ENCODE measurements around the gene ABTB2. TPM values are rescaled to one million over a fixed set of nuclear protein-coding genes. Genes with fewer than 3 reads are reported as not detected.

The ABTB2 gene
- polyA plus RNA-seq (2013, experiment 1 of 2), result 7.3 TPM
- polyA plus RNA-seq (2013, experiment 2 of 2), result 8.0 TPM

- H3K9ac ChIP-seq (ENCODE audit: low read depth, low read length), result peak within 1 kb of the TSS; percentile 72
- peaks cover 57% of the 10 kb centered on the region for H3K27me3 ChIP-seq (ENCODE audit: insufficient read depth, low read length)
- H3K4me1 ChIP-seq (ENCODE audit: insufficient read depth, low read length), result 0 out of 2 replicates have a peak, but pooled peaks cover 7% of the 10 kb centered on the region
- H3K4me3 ChIP-seq (ENCODE audit: low read length), result peak within 1 kb of the TSS; percentile 72
- WGBS, result under 1% methylated on average over 49 of the region's 57 CpGs
- no peaks in the 10 kb centered on the region for H3K36me3 ChIP-seq (ENCODE audit: insufficient read depth, low read length)
- no peaks in the 10 kb centered on the region for H3K9me3 ChIP-seq (ENCODE audit: insufficient read depth, low read depth, low read length)
- H3K27ac ChIP-seq (ENCODE audit: low read depth, low read length), result peak within 1 kb of the TSS; percentile 83
Observed at GRCh38 chr11:34357701-34358257, at the start of gene ABTB2. TSS of gene ABTB2 (minus strand) at chr11:34358010.

- no peak overlapping the region for H3K4me3 ChIP-seq (ENCODE audit: low read length)
- no peaks in the 10 kb centered on the region for H3K4me1 ChIP-seq (ENCODE audit: insufficient read depth, low read length)
- no peaks in the 10 kb centered on the region for H3K36me3 ChIP-seq (ENCODE audit: insufficient read depth, low read length)
- no peaks in the 10 kb centered on the region for H3K9me3 ChIP-seq (ENCODE audit: insufficient read depth, low read depth, low read length)
- H3K27ac ChIP-seq (ENCODE audit: low read depth, low read length), result no peak overlapping the region
- no peak overlapping the region for H3K9ac ChIP-seq (ENCODE audit: low read depth, low read length)
- 87% methylated on average over 1 of the region's 2 CpGs for WGBS
- H3K27me3 ChIP-seq (ENCODE audit: insufficient read depth, low read length), result no peaks in the 10 kb centered on the region
Observed at GRCh38 chr11:34407121-34407813, 49.5 kb upstream of the ABTB2 start.

- no peaks in the 10 kb centered on the region for H3K9me3 ChIP-seq (ENCODE audit: insufficient read depth, low read depth, low read length)
- H3K27me3 ChIP-seq (ENCODE audit: insufficient read depth, low read length), result no peaks in the 10 kb centered on the region
- 94% methylated on average over 3 of the region's 3 CpGs for WGBS
- H3K4me3 ChIP-seq (ENCODE audit: low read length), result no peak overlapping the region
- no peaks in the 10 kb centered on the region for H3K36me3 ChIP-seq (ENCODE audit: insufficient read depth, low read length)
- no peaks in the 10 kb centered on the region for H3K4me1 ChIP-seq (ENCODE audit: insufficient read depth, low read length)
- H3K9ac ChIP-seq (ENCODE audit: low read depth, low read length), result no peak overlapping the region
- H3K27ac ChIP-seq (ENCODE audit: low read depth, low read length), result no peak overlapping the region
Observed at GRCh38 chr11:34406413-34406812, 48.6 kb upstream of the ABTB2 start.

- Histone ChIP-seq H3K9ac (ENCODE audit: low read depth, low read length) (no peak overlapping the region), H3K27me3 (ENCODE audit: insufficient read depth, low read length) (no peaks in the 10 kb centered on the region), H3K4me1 (ENCODE audit: insufficient read depth, low read length) (no peaks in the 10 kb centered on the region), H3K36me3 (ENCODE audit: insufficient read depth, low read length) (no peaks in the 10 kb centered on the region), H3K4me3 (ENCODE audit: low read length) (no peak overlapping the region), H3K27ac (ENCODE audit: low read depth, low read length) (no peak overlapping the region), H3K9me3 (ENCODE audit: insufficient read depth, low read depth, low read length) (0 out of 2 replicates have a peak, but pooled peaks cover 1% of the 10 kb centered on the region)
- WGBS, result 83% methylated on average over 7 of the region's 7 CpGs
Observed at GRCh38 chr11:34405079-34405858, 47.5 kb upstream of the ABTB2 start.

- Histone ChIP-seq H3K4me3 (ENCODE audit: low read length) (no peak overlapping the region), H3K36me3 (ENCODE audit: insufficient read depth, low read length) (no peaks in the 10 kb centered on the region), H3K4me1 (ENCODE audit: insufficient read depth, low read length) (no peaks in the 10 kb centered on the region), H3K27ac (ENCODE audit: low read depth, low read length) (no peak overlapping the region), H3K9ac (ENCODE audit: low read depth, low read length) (no peak overlapping the region), H3K9me3 (ENCODE audit: insufficient read depth, low read depth, low read length) (0 out of 2 replicates have a peak, but pooled peaks cover 4% of the 10 kb centered on the region), H3K27me3 (ENCODE audit: insufficient read depth, low read length) (no peaks in the 10 kb centered on the region)
- 95% methylated on average over 6 of the region's 6 CpGs for WGBS
Observed at GRCh38 chr11:34404280-34404679, 46.5 kb upstream of the ABTB2 start.

DNA sequence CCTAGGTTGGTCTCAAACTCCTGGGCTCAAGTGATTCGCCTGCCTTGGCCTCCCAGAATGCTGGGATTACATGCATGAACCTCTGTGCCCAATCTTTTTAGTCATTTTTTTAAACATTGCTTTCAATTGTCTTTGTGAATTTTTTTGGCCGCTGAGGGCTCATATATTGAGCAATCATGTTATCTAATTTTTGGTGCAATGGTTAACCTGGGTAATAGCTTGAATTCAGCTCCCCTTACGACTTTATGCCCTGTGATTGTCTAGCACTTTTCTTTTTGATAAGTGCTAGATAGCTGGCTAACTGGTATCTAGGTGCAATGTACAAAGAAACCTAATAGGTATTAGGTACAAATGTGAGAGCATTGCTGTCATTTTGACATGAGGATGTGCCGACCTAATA lies 45.6 kb upstream of the ABTB2 start:
- Histone ChIP-seq H3K9ac (ENCODE audit: low read depth, low read length) (no peak overlapping the region), H3K4me3 (ENCODE audit: low read length) (no peak overlapping the region), H3K4me1 (ENCODE audit: insufficient read depth, low read length) (no peaks in the 10 kb centered on the region), H3K9me3 (ENCODE audit: insufficient read depth, low read depth, low read length) (0 out of 2 replicates have a peak, but pooled peaks cover 4% of the 10 kb centered on the region), H3K27me3 (ENCODE audit: insufficient read depth, low read length) (no peaks in the 10 kb centered on the region), H3K36me3 (ENCODE audit: insufficient read depth, low read length) (no peaks in the 10 kb centered on the region), H3K27ac (ENCODE audit: low read depth, low read length) (no peak overlapping the region)
- 95% methylated on average over 4 of the region's 4 CpGs for WGBS

GRCh38 chr11:34397811-34398210 lies 40.0 kb upstream of the ABTB2 start:
- H3K4me1 ChIP-seq (ENCODE audit: insufficient read depth, low read length), result 0 out of 2 replicates have a peak, but pooled peaks cover 5% of the 10 kb centered on the region
- 0 out of 2 replicates have a peak, but pooled peaks cover 4% of the 10 kb centered on the region for H3K9me3 ChIP-seq (ENCODE audit: insufficient read depth, low read depth, low read length)
- no peak overlapping the region for H3K27ac ChIP-seq (ENCODE audit: low read depth, low read length)
- H3K36me3 ChIP-seq (ENCODE audit: insufficient read depth, low read length), result no peaks in the 10 kb centered on the region
- H3K4me3 ChIP-seq (ENCODE audit: low read length), result no peak overlapping the region
- no peaks in the 10 kb centered on the region for H3K27me3 ChIP-seq (ENCODE audit: insufficient read depth, low read length)
- H3K9ac ChIP-seq (ENCODE audit: low read depth, low read length), result no peak overlapping the region
- WGBS, result 94% methylated on average over 1 of the region's 2 CpGs

DNA sequence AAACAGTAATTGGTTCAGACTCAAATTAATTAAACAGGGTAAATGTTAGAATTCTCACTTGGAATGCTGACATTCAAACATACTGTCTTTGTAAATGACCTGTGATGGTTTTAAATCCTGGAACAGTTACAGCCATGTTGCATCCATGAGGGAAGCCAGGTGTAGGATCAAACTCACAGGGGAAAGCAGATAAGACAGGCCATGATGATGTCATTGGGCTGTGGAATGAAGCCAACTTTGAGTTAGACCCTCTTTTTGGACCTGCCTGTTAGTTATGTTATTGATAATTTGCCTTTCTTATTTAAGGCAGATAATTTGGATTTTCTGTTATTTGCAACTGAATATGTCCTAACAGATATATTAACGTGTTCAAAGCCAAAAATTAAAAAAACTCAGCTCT lies 39.3 kb upstream of the ABTB2 start:
- Histone ChIP-seq H3K4me3 (ENCODE audit: low read length) (no peak overlapping the region), H3K9me3 (ENCODE audit: insufficient read depth, low read depth, low read length) (0 out of 2 replicates have a peak, but pooled peaks cover 4% of the 10 kb centered on the region), H3K27me3 (ENCODE audit: insufficient read depth, low read length) (no peaks in the 10 kb centered on the region), H3K9ac (ENCODE audit: low read depth, low read length) (no peak overlapping the region), H3K4me1 (ENCODE audit: insufficient read depth, low read length) (0 out of 2 replicates have a peak, but pooled peaks cover 5% of the 10 kb centered on the region), H3K27ac (ENCODE audit: low read depth, low read length) (no peak overlapping the region), H3K36me3 (ENCODE audit: insufficient read depth, low read length) (no peaks in the 10 kb centered on the region)
- no CpG with 5 or more reads among the region's 1 CpG for WGBS

GRCh38 chr11:34395916-34396550 lies 38.2 kb upstream of the ABTB2 start:
- WGBS, result 89% methylated on average over 1 of the region's 1 CpG
- Histone ChIP-seq H3K9ac (ENCODE audit: low read depth, low read length) (no peak overlapping the region), H3K4me3 (ENCODE audit: low read length) (no peak overlapping the region), H3K27ac (ENCODE audit: low read depth, low read length) (no peak overlapping the region), H3K27me3 (ENCODE audit: insufficient read depth, low read length) (no peaks in the 10 kb centered on the region), H3K36me3 (ENCODE audit: insufficient read depth, low read length) (no peaks in the 10 kb centered on the region), H3K4me1 (ENCODE audit: insufficient read depth, low read length) (0 out of 2 replicates have a peak, but pooled peaks cover 5% of the 10 kb centered on the region), H3K9me3 (ENCODE audit: insufficient read depth, low read depth, low read length) (0 out of 2 replicates have a peak, but pooled peaks cover 4% of the 10 kb centered on the region)

DNA sequence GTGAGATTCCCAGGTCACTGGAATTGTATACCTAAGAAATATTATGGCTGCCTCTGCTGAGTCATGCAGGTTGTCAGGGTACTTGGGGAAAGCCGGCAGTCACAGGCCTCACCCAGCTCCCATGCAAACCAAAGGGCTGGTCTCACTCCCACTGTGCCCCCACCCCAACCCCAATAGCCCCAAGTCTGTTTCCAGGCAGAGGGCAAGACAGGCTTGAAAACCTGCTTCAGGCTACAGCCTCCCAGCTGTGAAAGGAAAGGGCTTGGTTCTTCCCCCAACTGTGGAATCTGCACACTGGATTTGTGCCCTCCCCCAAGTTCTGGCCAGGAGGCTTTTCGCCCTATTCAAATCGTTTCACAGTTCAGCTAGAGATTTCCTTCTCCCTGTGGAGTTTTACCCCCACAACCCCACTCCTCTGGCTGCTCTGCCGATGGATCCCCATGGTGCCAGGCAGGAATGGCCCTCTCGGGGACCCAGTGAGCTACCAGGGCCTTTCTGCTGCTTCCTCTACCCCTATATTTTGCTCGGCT lies 37.0 kb upstream of the ABTB2 start:
- Histone ChIP-seq H3K9me3 (ENCODE audit: insufficient read depth, low read depth, low read length) (no peaks in the 10 kb centered on the region), H3K36me3 (ENCODE audit: insufficient read depth, low read length) (no peaks in the 10 kb centered on the region), H3K27me3 (ENCODE audit: insufficient read depth, low read length) (no peaks in the 10 kb centered on the region), H3K27ac (ENCODE audit: low read depth, low read length) (no peak overlapping the region), H3K4me3 (ENCODE audit: low read length) (no peak overlapping the region), H3K4me1 (ENCODE audit: insufficient read depth, low read length) (0 out of 2 replicates have a peak, but pooled peaks cover 5% of the 10 kb centered on the region), H3K9ac (ENCODE audit: low read depth, low read length) (no peak overlapping the region)
- WGBS, result 74% methylated on average over 6 of the region's 6 CpGs
